ENCODE results near the gene KMT2A. TPM values are rescaled to one million over a fixed set of nuclear protein-coding genes. Genes with fewer than 3 reads are reported as not detected.
"Not testable (repeated sequence)": the region's sequence is repeated elsewhere in the genome, so short reads cannot be mapped to it uniquely, and the experiment has no call there.

The KMT2A gene
- 11.9 and 15.2 TPM in 2 replicates for total RNA-seq (2014; rRNA removed; shearing (Covaris generic))

DNA sequence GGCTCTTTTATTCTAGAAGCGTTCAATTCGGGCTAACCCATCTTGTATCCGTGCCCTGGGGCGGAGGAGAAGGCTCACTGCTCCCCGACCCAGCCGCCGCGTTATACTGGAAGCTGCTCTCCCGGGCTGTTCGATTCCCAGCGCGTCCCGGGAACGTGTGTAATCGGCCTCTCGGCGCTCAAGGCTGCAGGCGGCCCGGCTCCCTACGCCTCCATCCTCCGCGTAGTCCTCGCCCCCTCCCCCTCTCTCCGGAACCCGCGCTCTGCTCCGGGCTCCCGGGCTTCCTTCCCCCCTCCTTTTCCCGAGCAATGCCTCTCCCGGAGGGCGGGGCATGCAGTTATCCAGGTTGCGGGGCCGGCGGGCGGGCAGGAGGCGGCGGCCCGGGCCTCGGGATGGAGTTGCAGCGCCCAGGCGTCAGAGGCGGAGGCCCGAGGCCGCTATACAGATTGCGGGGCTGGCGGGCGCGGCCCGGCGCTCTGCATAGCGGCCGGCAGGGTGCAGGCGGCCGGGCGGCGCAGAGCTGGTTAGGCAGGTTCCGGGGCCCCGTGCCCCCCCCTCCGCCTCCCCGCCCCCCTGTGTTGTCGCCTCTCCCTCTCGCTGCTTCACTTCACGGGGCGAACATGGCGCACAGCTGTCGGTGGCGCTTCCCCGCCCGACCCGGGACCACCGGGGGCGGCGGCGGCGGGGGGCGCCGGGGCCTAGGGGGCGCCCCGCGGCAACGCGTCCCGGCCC lies at the start of gene KMT2A:
TSS of gene KMT2A (plus strand) at position 600 of the 732 bp plus-strand sequence. CDS start at position 621, 21 bp downstream.
- DNase-seq (ENCODE audit: low spot score), result peak; percentile 90

DNA sequence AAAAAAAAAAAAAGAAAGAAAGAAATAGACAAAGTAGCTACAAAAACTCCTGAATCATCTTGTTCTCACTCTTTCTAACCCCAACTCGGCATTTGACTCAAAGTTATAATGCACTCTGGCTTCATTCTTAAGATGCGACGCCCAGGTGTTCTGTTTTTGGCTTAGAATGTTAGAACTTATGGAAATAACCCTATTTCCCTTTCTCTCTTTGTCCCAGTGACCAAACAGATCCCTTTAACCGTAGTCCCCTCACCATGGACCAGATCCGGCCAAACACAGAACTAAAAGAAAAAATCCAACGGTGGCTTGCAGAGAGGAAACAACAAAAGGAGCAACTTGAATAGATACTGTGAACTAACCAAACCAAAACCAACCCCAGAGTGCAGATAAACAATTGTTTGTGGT lies 40.2 kb upstream of the KMT2A start:
- DNase-seq (ENCODE audit: low spot score), result no peak

DNA sequence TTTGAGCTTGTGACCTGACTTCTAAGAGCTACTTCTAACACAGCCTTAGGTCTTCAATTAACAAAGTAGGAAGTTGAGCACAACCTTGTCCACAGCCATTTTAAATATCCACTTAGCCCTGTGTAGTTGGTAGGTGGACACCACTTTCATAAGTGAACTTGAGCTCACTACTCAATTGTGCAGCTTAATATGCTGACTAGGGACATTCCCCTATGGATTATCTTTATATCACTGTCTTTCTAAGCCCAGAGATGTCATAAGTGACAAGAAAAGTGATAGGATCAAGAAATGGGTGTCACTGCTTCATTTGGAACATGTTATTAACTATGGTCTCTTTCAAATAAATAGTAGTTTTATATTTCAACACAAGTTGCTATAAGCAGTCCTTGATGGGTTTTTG lies 38.8 kb upstream of the KMT2A start:
- DNase-seq (ENCODE audit: low spot score), result no peak

DNA sequence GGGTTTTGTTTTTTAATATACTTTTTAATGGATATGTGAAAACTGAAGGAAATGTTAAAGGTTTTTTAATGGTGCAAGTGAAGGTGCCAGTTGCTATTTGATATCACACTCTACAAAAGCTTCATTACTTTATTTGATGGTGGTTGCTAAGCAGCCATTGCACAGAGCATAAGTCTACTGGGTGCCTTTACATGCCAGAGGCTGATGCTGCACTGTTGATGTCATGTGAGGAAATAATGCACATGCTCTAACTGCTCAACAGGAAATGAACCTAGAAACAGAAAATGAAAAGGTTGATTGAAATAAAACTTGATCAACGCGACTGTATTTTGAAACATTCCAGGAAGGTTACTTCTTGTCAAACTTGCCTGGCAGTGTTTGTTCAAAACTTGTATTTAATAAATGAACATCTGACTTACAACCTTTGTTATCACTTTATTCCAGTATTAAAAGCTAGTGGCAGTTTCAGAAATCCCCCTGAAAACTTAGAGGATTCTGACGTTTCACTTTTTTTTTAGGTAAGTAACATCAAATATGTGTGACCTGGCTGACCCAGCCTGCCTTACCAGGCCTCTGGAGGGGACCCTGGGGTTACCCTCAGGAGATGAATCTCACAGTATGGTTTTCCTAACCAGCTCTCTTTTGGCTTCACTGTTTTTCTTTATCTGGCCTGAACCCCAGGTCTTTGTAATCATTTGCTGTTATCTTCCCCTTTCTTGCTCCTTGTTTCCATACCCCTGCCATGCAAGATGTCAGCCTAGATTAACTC lies 37.3 kb upstream of the KMT2A start:
- no peak for DNase-seq (ENCODE audit: low spot score)

DNA sequence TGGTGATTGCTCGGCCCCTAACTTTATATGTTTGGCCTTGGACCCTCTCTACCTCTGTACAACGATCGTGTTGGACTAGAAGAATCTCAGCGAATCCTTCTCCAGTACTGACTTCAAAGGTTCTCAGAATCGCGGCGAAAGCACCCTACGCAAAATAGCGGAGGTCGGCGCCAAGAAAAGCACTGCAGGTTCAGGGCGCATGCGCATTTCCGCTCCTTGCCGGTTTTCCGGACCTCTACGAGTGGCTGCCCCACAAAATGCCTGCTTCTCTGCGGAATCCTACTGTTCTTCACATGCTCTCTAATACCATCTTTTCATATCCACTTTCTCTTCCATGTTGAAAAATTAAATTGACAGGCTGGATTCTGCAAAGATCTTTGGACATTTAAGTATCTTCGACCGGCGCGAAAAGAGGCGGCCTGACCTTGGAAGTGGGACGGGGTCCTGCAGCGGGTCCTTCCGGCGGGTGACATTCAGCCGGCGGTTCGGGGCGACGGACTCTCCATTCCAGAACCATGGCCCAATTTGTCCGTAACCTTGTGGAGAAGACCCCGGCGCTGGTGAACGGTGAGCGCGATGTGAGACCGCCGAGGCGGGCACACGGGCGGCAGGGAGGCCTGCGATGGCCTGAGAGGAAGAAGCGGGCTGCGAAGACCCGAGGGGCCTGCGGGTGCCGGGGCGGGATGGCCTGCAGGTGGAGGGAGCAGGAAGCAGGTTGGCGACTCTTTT lies 35.0 kb upstream of the KMT2A start, which contains the start of gene ATP5MG:
TSS of gene ATP5MG (plus strand) at position 456 of the 729 bp plus-strand sequence. CDS start at position 516, 60 bp downstream.
- peak; percentile 81 for DNase-seq (ENCODE audit: low spot score)

DNA sequence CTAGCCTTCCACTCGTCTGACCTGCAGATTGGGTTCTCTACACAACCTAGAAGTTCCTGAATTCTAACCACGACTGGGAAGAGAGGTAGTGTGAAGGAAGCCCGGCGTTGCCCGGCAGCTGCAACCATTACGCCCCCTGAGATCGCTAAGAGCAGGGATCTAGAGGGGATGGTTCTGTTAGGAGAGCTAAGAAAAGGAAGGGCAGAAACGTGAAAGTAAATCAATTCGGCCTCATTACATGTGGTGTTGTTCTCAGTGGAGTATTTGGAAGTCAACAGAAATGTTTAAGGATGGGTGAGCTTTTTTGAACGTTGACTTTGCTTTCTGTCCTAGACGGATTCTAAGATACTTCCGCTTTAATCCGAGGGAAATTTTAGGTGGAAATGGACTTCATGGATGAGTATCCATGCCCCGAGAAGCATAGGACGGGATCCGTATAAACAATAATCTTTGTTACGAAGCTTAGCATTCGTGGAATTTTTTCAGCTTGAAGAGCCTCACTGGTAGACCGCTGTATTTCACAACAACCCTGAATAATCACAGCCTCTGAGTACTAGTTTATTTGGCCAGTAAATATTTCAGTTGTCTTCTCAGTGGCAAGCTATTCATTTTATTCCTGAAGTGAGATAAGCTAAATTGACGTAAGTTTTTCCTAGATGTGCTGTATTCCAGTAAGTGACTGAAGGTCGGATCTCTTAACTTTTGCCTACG lies 34.3 kb upstream of the KMT2A start:
- DNase-seq (ENCODE audit: low spot score), result peak; percentile 17

DNA sequence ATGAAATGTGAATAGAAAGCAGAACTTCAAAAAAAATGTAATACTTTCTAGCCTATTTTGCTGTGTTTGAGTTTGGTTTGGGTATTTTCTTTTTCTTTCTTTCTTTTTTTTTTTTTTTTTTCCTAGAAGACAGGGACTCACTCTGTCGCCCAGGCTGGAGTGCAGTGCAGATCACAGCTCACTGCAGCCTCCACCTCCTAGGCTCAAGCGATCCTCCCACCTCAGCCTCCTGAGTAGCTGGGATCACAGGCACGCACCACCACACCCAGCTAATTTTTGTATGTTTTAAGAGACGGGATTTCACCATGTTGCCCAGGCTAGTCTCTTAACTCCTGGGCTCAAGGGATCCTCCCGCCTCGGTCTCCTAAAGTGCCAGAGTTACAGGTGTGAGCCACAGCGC lies 33.7 kb upstream of the KMT2A start:
- not testable (repeated sequence) for DNase-seq (ENCODE audit: low spot score)

DNA sequence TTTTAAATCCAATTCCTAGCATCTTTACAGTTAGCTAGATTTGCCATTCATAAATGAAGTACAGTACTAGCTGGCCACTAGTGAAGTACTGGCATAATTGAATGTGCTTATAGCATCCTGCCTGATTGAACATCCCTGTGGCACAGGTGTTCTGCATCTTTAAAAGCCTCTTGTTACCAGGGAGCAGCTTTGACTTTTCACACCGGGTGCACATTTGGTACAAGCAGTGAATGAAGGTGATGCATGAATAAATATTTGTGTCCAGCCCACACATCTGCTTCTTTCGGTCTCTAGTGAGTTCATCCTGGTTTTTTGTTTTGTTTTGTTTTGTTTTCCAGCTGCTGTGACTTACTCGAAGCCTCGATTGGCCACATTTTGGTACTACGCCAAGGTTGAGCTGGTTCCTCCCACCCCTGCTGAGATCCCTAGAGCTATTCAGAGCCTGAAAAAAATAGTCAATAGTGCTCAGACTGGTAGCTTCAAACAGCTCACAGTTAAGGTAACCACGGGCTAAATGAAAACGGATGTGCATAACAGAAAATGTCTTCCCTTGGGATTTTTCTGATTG lies 29.6 kb upstream of the KMT2A start:
- DNase-seq (ENCODE audit: low spot score), result no peak

DNA sequence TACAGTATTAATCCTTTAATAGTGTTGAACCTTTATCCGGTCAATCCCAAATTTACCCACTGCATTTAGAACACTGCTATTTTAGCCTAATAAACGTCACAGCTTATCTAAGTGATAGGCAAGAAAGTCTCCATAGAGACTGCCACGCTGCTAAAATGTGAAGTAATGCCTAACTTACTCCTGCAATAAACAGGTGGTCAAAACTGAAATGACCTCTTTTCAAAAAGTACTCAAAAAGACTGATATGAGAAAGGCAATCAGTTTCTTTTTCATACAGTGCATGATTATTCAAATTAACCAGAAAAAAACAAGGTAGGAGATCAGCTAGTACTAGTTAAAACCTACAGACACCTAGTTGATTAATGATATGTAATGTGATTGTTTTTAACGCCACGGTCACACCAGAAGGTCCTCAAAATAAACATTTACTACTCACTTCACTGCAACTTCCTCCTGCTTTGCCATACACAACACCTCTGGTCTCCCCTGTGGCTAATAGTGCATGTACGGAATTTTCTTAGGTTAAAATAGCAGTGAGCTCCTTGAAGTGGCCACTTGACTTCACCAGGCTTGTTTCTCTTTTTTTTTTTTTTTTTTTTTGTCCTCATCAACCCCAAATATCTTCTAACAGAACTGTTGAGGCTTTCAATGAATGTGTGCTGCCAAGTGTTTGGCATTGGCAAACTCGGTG lies 26.1 kb upstream of the KMT2A start:
- DNase-seq (ENCODE audit: low spot score), result no peak

DNA sequence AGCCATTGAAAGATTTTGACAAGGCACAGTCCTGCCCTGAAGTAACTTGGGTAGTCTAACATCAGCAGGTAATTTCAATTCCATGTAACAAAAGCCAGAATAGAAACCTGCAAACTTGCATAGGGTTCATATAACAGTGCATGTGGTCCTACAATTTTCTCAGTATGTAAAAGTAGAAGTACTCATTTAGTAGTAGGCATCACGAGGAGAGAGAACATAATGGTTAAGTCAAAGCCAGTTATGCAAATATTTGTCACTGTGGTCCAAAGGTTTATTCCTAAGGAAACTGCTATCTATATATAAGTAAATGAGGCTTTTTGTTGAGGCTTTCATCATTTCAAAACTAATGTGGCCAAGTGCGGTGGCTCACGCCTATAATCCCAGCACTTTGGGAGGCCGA lies 24.8 kb upstream of the KMT2A start:
- no peak for DNase-seq (ENCODE audit: low spot score)

DNA sequence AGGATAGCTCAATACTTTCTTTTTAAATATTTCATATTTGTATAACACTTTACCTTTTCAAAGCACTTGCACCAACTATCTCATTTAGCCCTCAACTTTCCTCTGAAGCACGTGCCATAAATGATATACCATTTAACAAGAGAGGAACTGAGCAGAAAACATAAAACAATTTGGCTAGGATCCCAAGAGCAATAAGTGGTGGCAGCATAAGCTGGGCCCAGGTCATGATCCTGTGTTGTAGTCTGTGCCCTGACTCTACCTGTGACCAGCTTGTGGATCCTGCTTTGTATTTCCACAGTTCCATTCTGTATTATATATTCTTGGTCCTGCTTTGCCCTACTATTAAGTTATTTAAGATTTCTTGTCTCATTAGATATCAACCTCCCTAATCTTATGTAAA lies 23.4 kb upstream of the KMT2A start:
- DNase-seq (ENCODE audit: low spot score), result no peak

DNA sequence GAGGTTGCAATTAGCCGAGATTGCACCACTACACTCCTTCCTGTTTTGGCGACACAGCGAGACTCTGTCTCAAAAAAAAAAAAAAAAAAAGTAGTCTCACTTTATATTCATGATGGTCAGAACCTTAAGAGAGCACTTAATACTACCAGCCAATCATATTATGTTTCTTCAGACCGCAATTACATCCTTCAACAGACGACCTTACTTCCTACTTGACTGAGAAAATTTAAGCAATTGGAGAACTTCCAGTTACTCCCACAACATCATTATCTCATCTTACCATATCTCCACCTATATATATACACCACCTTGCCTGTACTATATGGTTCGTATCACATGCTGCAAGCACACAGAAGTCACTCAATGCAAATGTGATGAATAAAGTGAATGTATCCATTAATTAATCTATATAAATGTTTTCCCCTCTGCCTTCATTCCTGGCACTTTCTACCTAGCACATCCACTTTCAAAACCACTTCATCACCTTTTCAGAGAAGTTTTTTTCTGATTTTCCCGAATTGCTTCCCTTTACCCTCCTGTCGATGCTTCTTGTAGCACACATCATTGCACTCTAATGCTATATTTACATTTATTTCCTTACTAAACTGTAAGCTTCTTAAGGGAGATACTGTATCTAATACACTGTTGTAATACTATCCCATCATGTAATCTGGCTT lies 21.1 kb upstream of the KMT2A start:
- DNase-seq (ENCODE audit: low spot score), result peak; percentile 21

DNA sequence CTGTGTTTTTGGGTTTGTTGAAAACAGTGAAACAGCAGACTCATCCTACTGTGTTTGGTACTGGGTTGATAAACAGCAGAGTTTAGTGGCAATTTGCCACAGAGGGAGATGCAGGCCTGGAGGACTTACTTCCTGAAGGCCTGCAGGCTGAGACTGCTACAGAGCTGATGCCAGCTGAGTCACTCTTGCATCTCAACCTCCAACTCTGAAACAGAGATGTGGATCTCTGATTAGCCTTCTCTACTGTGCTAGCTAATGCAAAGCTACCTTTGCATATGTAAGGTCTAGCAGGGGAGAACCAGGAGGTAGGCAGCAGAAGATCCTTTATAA lies 20.6 kb upstream of the KMT2A start:
- DNase-seq (ENCODE audit: low spot score), result peak; percentile 96

DNA sequence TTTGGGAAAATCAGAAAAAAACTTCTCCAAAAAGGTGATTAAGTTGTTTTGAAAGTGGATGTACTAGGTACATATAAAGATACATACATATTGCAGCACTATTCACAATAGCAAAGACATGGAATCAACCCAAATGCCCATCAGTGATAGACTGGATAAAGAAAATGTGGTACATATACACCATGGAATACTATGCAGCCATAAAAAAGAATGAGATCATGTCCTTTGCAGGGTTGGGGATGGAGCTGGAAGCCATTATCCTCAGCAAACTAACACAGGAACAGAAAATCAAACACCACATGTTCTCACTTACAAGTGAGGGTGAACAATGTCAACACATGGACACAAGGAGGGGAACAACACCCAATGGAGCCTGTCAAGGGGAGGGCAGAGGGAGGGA lies 19.4 kb upstream of the KMT2A start:
- DNase-seq (ENCODE audit: low spot score), result not testable (repeated sequence)

DNA sequence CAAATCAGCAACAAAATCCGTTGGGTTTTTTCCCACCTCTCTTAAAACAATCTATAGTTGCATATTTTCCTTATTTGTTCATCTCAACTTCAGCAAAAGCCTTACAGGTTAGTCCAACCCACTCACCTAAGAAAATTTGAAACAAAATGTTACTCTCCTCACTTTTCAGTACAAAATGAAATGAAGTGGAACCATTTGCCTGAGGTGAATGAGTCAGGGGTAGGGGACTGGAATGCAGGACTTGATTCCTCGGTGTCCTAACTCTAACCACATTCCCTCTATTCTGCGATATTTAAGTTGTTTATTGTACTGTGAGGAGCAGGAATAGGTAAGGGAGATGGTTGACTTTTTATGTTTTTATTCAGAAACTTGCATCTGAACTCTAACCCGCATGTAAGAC lies 18.5 kb upstream of the KMT2A start:
- DNase-seq (ENCODE audit: low spot score), result peak; percentile 23

DNA sequence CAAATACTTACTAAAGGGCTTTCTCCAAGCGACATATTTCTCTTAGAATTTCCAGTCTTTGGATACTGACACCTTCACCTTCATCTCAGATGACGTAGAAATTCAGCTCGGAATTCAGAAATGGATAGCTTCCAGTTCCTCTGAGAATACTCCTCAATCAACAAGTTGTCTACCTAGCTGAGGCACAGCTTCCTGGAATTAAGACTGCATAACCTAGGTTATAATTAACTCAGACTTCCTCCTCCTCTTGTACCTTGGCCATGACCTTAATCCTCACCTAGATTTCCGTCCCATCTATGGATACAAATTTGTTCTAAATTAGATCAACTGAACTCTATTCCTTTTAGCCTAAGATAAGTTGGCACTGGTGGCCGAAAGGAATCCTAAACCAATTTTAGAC lies 17.5 kb upstream of the KMT2A start:
- no peak for DNase-seq (ENCODE audit: low spot score)

DNA sequence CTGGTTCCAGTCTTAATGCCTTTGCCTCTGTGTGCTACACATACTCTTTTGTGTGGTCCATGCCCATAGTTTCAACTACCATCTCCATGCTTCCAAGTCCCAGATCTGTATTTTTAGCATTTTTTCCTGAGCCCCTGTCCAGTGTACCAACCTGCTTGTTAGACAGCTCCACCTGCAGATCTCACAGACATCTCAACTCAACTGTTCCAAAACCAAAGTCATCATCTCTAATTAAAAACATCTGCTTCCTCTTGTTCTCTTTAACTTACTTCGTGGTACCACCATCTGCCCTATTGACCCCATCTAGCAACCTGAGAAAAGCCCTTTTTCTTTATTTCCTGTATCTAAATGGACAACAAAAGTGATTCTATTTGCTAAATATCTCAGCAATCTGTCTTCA lies 8.6 kb upstream of the KMT2A start:
- DNase-seq (ENCODE audit: low spot score), result no peak

DNA sequence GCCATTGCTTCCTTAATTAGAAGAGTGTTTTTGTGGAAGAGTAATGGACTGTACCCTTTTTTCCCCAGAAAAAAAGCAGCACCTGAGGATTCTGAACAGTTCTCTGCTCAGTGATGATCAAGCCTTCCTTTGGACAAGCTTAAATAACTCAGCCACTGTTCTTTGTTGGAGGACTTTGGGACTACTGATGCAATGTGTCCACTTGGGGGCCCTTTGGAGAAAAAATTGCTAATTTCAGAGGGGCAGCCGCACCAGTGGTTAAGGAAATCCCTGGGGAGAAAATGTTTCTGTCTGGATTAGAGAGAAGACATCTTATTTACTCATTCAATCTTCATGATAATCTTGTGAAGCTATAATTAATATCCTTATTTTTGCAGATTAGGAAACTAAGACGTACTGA lies 5.3 kb upstream of the KMT2A start:
- no peak for DNase-seq (ENCODE audit: low spot score)

DNA sequence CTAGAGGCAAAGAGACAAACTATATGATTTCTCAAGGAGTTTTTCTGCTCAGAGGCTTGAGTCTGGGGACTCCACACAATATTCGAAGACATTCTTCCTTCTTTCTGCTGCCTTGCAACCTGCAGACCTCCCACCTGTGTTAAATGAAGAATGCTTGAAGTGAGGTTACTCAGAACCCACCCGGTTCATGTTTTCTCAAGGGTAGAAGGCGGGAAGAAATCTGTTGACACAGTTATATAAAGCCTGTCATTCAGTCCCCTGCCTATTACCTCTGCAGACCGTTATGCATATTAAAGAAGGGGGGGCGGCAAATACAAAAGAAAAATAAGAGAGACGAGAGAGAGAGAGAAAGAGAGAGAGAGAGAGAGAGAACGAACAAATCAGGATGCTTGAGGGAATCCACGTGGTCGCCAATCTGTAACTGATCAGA lies 2.2 kb upstream of the KMT2A start:
- no peak for DNase-seq (ENCODE audit: low spot score)

DNA sequence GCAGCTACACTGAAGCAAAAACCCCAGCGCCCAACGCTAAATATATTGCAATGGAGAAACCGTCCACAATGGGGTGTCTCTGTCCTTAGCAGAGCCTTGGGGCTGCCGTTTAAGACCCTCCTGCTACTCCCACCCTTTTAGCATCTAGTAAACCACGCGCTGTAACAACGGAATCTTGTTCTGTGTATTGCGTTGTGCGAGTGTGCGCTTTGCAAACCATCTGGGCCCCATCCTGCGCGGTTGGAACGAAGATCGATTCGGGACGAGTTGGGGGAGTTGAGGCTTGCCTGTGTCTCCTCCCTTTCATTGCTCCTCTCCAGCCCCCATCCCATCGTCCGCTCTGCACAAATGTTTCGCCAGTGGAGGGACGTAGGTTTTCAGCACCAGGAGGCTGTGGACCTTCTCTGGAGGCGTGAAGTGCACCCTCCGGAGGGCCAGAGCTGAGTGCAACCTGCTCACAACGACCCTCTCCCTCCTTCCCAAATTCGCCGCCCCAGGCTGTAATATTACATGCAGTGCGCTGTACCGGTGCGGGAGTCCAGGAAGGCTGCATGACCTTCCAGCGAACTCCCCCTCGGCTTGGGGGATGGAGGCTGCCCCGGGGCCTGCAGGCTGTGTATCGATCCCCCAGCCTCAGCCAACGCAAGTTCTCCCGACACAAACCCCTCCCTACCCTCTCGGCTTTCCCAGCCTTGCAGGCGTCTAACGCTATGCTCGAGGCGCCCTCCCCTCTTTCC lies 1.6 kb upstream of the KMT2A start:
- DNase-seq (ENCODE audit: low spot score), result peak; percentile 9
